Measurements from ENCODE around the gene SUCLA2.

GRCh38 chr13:48037346-48038173 lies 36.5 kb upstream of the SUCLA2 start, which contains the start of gene NUDT15:
- peak; percentile 99 for TF ChIP-seq POLR2A (IDR thresholded peaks at IDR 0.05; ENCODE audit: low read depth, low read length)
- TF ChIP-seq POLR2AphosphoS5 (IDR thresholded peaks at IDR 0.05; ENCODE audit: low read depth, low read length): peak; percentile 99
